Prostate gland (tissue), 2 donors: ENCODE results near the gene CDH7. TPM values are rescaled to one million over a fixed set of nuclear protein-coding genes. Genes with fewer than 3 reads are reported as not detected.

Experiments
- DNase-seq: peaks from one replicate; pipeline ENCODE4 v3.0.0-alpha.2; 2019; ENCODE audit warnings: low spot score
- H3K27ac ChIP-seq, 2 donors: fragments of 200-600 bp; sonication (generic); 2 replicates each; pipeline ENCODE4 v1.5.1; 2017 to 2019
- H3K27me3 ChIP-seq: fragments of 200-600 bp; sonication (generic); replicated peaks from 2 replicates; pipeline ENCODE4 v1.5.1; 2019; ENCODE audit not compliant: insufficient read depth
- H3K36me3 ChIP-seq, 2 donors: fragments of 200-600 bp; sonication (generic); 1 replicate in 1 of 2; 2 replicates in 1 of 2; pipeline versions ENCODE4 v1.5.1 to v1.8.1; 2017 to 2019
- H3K4me1 ChIP-seq: fragments of 200-600 bp; sonication (generic); replicated peaks from 2 replicates; pipeline ENCODE4 v1.5.1; 2019
- H3K4me3 ChIP-seq, 2 donors: fragments of 200-600 bp; sonication (generic); 2 replicates each; pipeline ENCODE4 v1.5.1; 2017 to 2019
- H3K9me3 ChIP-seq: fragments of 200-600 bp; sonication (generic); 2 replicates; pipeline ENCODE4 v1.5.1; 2017
- CTCF ChIP-seq, 4 experiments: fragments of 200-600 bp in 2 of 4; fragments of 450-650 bp in 2 of 4; sonication (generic) in 2 of 4; IDR thresholded peaks; 1 replicate in 3 of 4; 2 replicates in 1 of 4; pipeline ENCODE4 v1.5.1; 2016 to 2019; ENCODE audit warnings: antibody characterized with exemption in 4 of 4, mild to moderate bottlenecking in 2 of 4, moderate library complexity in 2 of 4
- POLR2A ChIP-seq: fragments of 450-650 bp; IDR thresholded peaks from one replicate; pipeline ENCODE4 v1.6.1; 2016; ENCODE audit warnings: antibody characterized with exemption, mild to moderate bottlenecking
- POLR2AphosphoS5 ChIP-seq: sonication (generic); formaldehyde crosslinking; IDR thresholded peaks from one replicate; pipeline ENCODE4 v1.6.1; 2017; ENCODE audit warnings: antibody characterized with exemption
- WGBS: methylation state at CpG from one replicate; pipeline ENCODE4 v1.1.5; 2018; 5-methylcytosine and 5-hydroxymethylcytosine counted together
- intact Hi-C: fragments of 100-400 bp; cut with DNase I; formaldehyde crosslinking; loops from one replicate; pipeline ENCODE4 v1.14.2; 2022
- total RNA-seq, 2 donors: library from RNA; depleted of rRNA; stranded (reverse); fragments of >200 nt; gene quantifications; one replicate each; pipeline ENCODE4 v1.1.0, GENCODE V29; 2016

The CDH7 gene
- total RNA-seq, 2 donors from 2014 or later = 1.0 TPM

DNA sequence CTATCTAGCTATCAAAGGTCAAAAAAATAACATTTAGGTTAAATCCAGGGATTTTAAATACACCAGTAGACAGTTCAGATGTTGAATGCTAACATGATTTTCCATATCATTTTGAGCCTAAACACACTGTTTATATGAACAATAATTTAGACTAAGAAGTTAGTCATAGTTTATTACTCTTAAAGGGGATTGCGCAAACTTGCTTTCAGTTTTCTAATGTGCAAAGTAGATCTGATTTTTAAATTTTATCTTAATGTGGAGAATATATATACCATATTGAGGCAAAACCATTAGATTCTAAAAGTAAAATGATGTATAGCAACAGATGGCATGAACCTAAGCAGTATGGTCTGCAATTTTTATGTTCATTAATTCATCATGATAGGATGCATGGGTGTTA, 76.6 kb downstream of the CDH7 start:
- H3K4me3 ChIP-seq = no peak overlapping the region
- no peak for DNase-seq
- H3K27ac ChIP-seq = no peak overlapping the region
- intact Hi-C loops = no loop called here
- TF ChIP-seq CTCF (IDR thresholded peaks at IDR 0.05) (no peak), POLR2AphosphoS5 (no peak), POLR2A (no peak)
- H3K4me1 ChIP-seq = no peaks in the 10 kb centered on the region
- H3K9me3 ChIP-seq = no peaks in the 10 kb centered on the region
- no peaks in the 10 kb centered on the region for H3K36me3 ChIP-seq
- WGBS = 94% methylated on average over 1 of the region's 1 CpG
- H3K27me3 ChIP-seq = no peaks in the 10 kb centered on the region

DNA sequence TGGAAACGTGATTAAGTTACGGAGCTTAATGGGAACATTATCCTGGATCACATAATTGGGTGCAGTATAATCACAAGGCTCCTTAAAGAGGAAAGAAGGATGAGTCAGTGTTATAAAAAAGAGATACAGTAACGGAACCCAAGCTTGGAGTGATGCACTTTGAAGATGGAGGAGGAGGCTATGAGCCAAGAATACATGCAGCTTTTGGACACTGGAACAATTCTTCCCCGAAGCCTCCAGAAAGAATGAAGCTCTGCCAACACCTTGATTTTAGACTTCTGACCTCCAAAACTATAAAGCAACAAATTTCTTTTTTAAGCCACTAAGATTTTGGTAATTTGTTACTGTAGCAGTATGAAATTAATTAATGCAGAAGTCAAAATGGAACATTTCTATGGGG, 85.1 kb downstream of the CDH7 start:
- Histone ChIP-seq H3K36me3 (no peaks in the 10 kb centered on the region), H3K27ac (no peak overlapping the region), H3K9me3 (no peaks in the 10 kb centered on the region), H3K27me3 (no peaks in the 10 kb centered on the region), H3K4me3 (no peak overlapping the region), H3K4me1 (no peaks in the 10 kb centered on the region)
- 78% methylated on average over 4 of the region's 4 CpGs for WGBS
- intact Hi-C loops = no loop called here
- TF ChIP-seq POLR2A = no peak
- TF ChIP-seq POLR2AphosphoS5 = no peak
- TF ChIP-seq CTCF (IDR thresholded peaks at IDR 0.05) = no peak
- DNase-seq = no peak

GRCh38 chr18:65846107-65846506, 95.3 kb downstream of the CDH7 start:
- TF ChIP-seq CTCF (IDR thresholded peaks at IDR 0.05) (no peak), POLR2AphosphoS5 (no peak), POLR2A (no peak)
- Histone ChIP-seq H3K4me1 (no peaks in the 10 kb centered on the region), H3K36me3 (no peaks in the 10 kb centered on the region), H3K4me3 (no peak overlapping the region), H3K27ac (no peak overlapping the region), H3K27me3 (no peaks in the 10 kb centered on the region), H3K9me3 (no peaks in the 10 kb centered on the region)
- 92% methylated on average over 2 of the region's 2 CpGs for WGBS
- no peak for DNase-seq
- intact Hi-C loops = no loop called here

GRCh38 chr18:65852273-65852672, 101.5 kb downstream of the CDH7 start:
- TF ChIP-seq CTCF (IDR thresholded peaks at IDR 0.05) (no peak), POLR2AphosphoS5 (no peak), POLR2A (no peak)
- H3K27me3 ChIP-seq = no peaks in the 10 kb centered on the region
- no peaks in the 10 kb centered on the region for H3K9me3 ChIP-seq
- no peak overlapping the region for H3K27ac ChIP-seq
- 89% methylated on average over 3 of the region's 3 CpGs for WGBS
- intact Hi-C loops = no loop called here
- no peak for DNase-seq
- H3K36me3 ChIP-seq = no peaks in the 10 kb centered on the region
- H3K4me3 ChIP-seq = no peak overlapping the region
- no peaks in the 10 kb centered on the region for H3K4me1 ChIP-seq

- intact Hi-C loops = no loop called here
- Histone ChIP-seq H3K36me3 (no peaks in the 10 kb centered on the region), H3K4me1 (no peaks in the 10 kb centered on the region), H3K27me3 (no peaks in the 10 kb centered on the region), H3K4me3 (no peak overlapping the region), H3K9me3 (no peaks in the 10 kb centered on the region), H3K27ac (no peak overlapping the region)
- 14% methylated on average over 3 of the region's 3 CpGs for WGBS
- TF ChIP-seq CTCF (IDR thresholded peaks at IDR 0.05) (no peak), POLR2A (no peak), POLR2AphosphoS5 (peak; percentile 35)
- peak; percentile 20 for DNase-seq
Observed at GRCh38 chr18:65859075-65859474, 108.3 kb downstream of the CDH7 start.
